ENCODE measurements around the gene AGAP1. TPM values are rescaled to one million over a fixed set of nuclear protein-coding genes. Genes with fewer than 3 reads are reported as not detected.
A peak's percentile ranks its signal among the peaks of the same experiment; 100 is the strongest.

Gene AGAP1
- total and polyA plus RNA-seq, 2 donors from 2014 or later: 8.1 to 44.5 TPM

DNA sequence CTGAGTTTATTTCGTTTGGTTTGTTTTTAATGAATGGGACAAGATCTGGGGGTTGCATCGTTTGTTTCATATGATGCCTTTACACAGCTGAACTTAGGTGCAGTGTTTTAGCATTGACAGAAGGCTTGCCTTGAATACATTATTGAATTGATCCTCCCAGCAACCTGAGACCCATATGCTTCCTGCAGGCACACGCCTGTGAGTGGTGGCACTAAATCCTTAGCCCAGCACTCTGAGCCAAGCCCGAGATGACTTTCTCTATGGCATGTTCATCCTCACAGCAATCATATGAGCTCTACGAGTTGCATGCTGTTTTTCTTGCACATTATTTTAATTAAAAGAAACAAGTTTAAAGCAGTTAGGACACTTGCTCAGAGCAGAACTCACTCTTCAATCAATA is 47.8 kb upstream of the AGAP1 start:
- TF ChIP-seq, protein P1, sequence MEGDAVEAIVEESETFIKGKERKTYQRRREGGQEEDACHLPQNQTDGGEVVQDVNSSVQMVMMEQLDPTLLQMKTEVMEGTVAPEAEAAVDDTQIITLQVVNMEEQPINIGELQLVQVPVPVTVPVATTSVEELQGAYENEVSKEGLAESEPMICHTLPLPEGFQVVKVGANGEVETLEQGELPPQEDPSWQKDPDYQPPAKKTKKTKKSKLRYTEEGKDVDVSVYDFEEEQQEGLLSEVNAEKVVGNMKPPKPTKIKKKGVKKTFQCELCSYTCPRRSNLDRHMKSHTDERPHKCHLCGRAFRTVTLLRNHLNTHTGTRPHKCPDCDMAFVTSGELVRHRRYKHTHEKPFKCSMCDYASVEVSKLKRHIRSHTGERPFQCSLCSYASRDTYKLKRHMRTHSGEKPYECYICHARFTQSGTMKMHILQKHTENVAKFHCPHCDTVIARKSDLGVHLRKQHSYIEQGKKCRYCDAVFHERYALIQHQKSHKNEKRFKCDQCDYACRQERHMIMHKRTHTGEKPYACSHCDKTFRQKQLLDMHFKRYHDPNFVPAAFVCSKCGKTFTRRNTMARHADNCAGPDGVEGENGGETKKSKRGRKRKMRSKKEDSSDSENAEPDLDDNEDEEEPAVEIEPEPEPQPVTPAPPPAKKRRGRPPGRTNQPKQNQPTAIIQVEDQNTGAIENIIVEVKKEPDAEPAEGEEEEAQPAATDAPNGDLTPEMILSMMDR (IDR thresholded peaks at IDR 0.05; ENCODE audit: borderline replicate concordance, extremely low read depth, insufficient read depth): no peak
- DNase-seq (no peak), FAIRE-seq (no peak)
- intact Hi-C loops (cut with DNase I): no loop called here
- H3K9me3 ChIP-seq (ENCODE audit: control insufficient read depth in 2 of 3, insufficient read depth in 1 of 3, low read length in 3 of 3): no peaks in the 10 kb centered on the region
- H3K36me3 ChIP-seq (ENCODE audit: control insufficient read depth in 2 of 3, insufficient read depth in 3 of 3, low read length in 3 of 3): no peaks in the 10 kb centered on the region
- no peak overlapping the region for H3K4me3 ChIP-seq (ENCODE audit: low read length in 3 of 3)
- H3K27ac ChIP-seq (ENCODE audit: low read depth in 2 of 2, low read length in 2 of 2): no peak overlapping the region
- no peaks in the 10 kb centered on the region for H3K27me3 ChIP-seq (ENCODE audit: control insufficient read depth, insufficient read depth, low read length)
- no peak overlapping the region for H3K9ac ChIP-seq (ENCODE audit: low read length in 3 of 3)
- peaks cover 0 to 5% (median 0%) of the 10 kb centered on the region in 3 donors for H3K4me1 ChIP-seq (ENCODE audit: control insufficient read depth in 2 of 3, insufficient read depth in 2 of 3, low read depth in 1 of 3, low read length in 3 of 3)

DNA sequence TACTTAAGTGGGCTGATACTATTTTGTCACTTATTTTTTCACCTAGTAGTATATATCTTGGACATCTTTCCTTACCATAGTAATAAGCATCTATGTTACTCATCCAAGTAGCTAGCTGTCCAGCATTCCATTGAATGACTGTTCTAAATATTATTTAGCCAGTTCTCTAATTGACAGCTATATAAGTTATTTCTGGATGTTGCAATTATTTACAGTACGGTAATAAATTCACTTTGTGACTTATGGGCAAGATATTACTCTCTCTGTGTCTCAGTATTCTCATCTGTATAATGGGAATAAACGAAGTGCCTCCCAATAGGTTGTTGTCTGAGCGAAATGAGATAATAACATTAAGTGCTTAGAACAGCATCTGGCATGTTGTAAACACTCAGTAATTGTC is 46.6 kb upstream of the AGAP1 start:
- DNase-seq: no peak
- TF ChIP-seq, protein P1 (IDR thresholded peaks at IDR 0.05; ENCODE audit: borderline replicate concordance, extremely low read depth, insufficient read depth): no peak
- H3K4me1 ChIP-seq (ENCODE audit: control insufficient read depth in 2 of 3, insufficient read depth in 2 of 3, low read depth in 1 of 3, low read length in 3 of 3): peaks cover 0 to 5% (median 0%) of the 10 kb centered on the region in 3 donors
- intact Hi-C loops (cut with DNase I): no loop called here
- H3K9me3 ChIP-seq (ENCODE audit: control insufficient read depth in 2 of 3, insufficient read depth in 1 of 3, low read length in 3 of 3): no peaks in the 10 kb centered on the region
- FAIRE-seq: no peak
- no peaks in the 10 kb centered on the region for H3K36me3 ChIP-seq (ENCODE audit: control insufficient read depth in 2 of 3, insufficient read depth in 3 of 3, low read length in 3 of 3)
- no peak overlapping the region for H3K9ac ChIP-seq (ENCODE audit: low read length in 3 of 3)
- no peak overlapping the region for H3K4me3 ChIP-seq (ENCODE audit: low read length in 3 of 3)
- no peaks in the 10 kb centered on the region for H3K27me3 ChIP-seq (ENCODE audit: control insufficient read depth, insufficient read depth, low read length)
- H3K27ac ChIP-seq (ENCODE audit: low read depth in 2 of 2, low read length in 2 of 2): no peak overlapping the region

DNA sequence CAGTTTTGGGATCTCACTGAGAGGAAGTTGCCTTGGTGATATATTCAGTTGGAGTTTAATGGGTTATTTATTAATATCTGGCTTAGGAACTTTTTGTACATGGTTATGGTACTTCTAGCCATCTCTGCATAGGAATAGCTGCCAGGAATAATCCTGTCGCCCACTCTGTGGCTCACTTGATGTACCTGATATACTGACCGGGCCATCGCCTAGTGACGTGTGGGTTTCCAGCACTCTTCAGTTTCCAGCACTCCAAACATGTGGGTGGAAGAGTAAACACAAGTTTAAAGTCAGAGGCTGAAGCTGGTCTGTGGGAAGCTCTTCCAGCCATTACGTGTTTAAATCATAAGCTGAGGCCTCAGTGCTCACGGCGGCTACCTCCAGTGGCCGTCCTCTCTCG is 44.3 kb upstream of the AGAP1 start:
- TF ChIP-seq, protein P1 (IDR thresholded peaks at IDR 0.05; ENCODE audit: borderline replicate concordance, extremely low read depth, insufficient read depth): no peak
- Histone ChIP-seq H3K27ac (ENCODE audit: low read depth in 2 of 2, low read length in 2 of 2) (no peak overlapping the region), H3K4me3 (ENCODE audit: low read length in 3 of 3) (no peak overlapping the region), H3K4me1 (ENCODE audit: control insufficient read depth in 2 of 3, insufficient read depth in 2 of 3, low read depth in 1 of 3, low read length in 3 of 3) (peaks cover 0 to 5% (median 0%) of the 10 kb centered on the region in 3 donors), H3K9ac (ENCODE audit: low read length in 3 of 3) (no peak overlapping the region), H3K9me3 (ENCODE audit: control insufficient read depth in 2 of 3, insufficient read depth in 1 of 3, low read length in 3 of 3) (no peaks in the 10 kb centered on the region), H3K27me3 (ENCODE audit: control insufficient read depth, insufficient read depth, low read length) (no peaks in the 10 kb centered on the region), H3K36me3 (ENCODE audit: control insufficient read depth in 2 of 3, insufficient read depth in 3 of 3, low read length in 3 of 3) (no peaks in the 10 kb centered on the region)
- peak in 1 of 5 donors; percentile 21 for DNase-seq
- FAIRE-seq: no peak
- intact Hi-C loops (cut with DNase I): no loop called here

DNA sequence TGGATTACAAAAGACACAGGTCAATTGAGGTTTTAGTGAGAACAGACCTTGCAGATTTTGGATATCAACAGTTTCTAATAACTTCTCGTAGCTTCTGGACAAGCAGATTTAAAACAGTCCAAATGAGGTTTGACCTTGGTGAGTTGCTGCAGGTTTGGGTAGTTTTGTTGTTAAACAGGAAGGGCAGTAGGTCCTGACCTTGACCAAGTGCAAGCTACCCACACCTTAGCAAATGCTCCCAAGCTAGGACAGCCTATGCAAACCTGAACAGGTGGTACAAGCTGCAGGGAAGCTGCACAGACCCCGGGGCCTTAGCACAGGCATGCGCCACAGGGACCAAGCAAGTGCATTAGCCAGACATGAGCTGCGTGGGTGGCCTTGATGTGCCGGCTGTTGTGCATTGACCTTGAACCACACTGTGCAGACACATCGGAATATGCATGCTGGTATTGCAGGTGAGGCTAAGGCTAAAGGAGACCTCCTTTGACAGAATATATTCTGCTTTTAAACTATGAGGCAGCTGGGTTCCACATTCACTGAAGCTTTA is 40.2 kb upstream of the AGAP1 start:
- no peak overlapping the region for H3K4me3 ChIP-seq (ENCODE audit: low read length in 3 of 3)
- no peak overlapping the region for H3K9ac ChIP-seq (ENCODE audit: low read length in 3 of 3)
- intact Hi-C loops (cut with DNase I): no loop called here
- no peak overlapping the region for H3K27ac ChIP-seq (ENCODE audit: low read depth in 2 of 2, low read length in 2 of 2)
- TF ChIP-seq, protein P1 (IDR thresholded peaks at IDR 0.05; ENCODE audit: borderline replicate concordance, extremely low read depth, insufficient read depth): no peak
- no peaks in the 10 kb centered on the region for H3K9me3 ChIP-seq (ENCODE audit: control insufficient read depth in 2 of 3, insufficient read depth in 1 of 3, low read length in 3 of 3)
- no peak for FAIRE-seq
- DNase-seq: no peak
- peaks cover 0 to 9% (median 0%) of the 10 kb centered on the region in 3 donors for H3K4me1 ChIP-seq (ENCODE audit: control insufficient read depth in 2 of 3, insufficient read depth in 2 of 3, low read depth in 1 of 3, low read length in 3 of 3)
- H3K36me3 ChIP-seq (ENCODE audit: control insufficient read depth in 2 of 3, insufficient read depth in 3 of 3, low read length in 3 of 3): no peaks in the 10 kb centered on the region
- no peaks in the 10 kb centered on the region for H3K27me3 ChIP-seq (ENCODE audit: control insufficient read depth, insufficient read depth, low read length)

All from kidney (tissue), 14 donors.